K562 (cell line): Measurements from ENCODE around the gene CYB5B. TPM values are rescaled to one million over a fixed set of nuclear protein-coding genes. Genes with fewer than 3 reads are reported as not detected.
A peak's percentile ranks its signal among the peaks of the same experiment; 100 is the strongest.

Experiments used
- ATAC-seq: fragments of 200-7000 bp; cut with Tn5 transposase; 3 replicates; pipeline ENCODE4 v1.9.1; 2020; ENCODE audit warnings: moderate library complexity
- BruUV-seq: library from RNA; stranded (reverse); fragments of 400-500 nt; replicated peaks from 2 replicates; lab custom pipeline; 2021; lab: Mats Ljungman, UMichigan
- CTCF ChIA-PET: fragments of 300-600 bp; formaldehyde crosslinking; extraction: SDS; loops from one replicate; lab custom pipeline; 2021; ENCODE audit warnings: low intra/inter-chr PET ratio; lab: Yijun Ruan, JAX
- POLR2A ChIA-PET: fragments of 300-600, 350-650 bp; sonication (Branson Sonifier 250); formaldehyde crosslinking; extraction: SDS; loops from one replicate; lab custom pipeline; 2021; ENCODE audit warnings: antibody characterized with exemption, inconsistent platforms; lab: Yijun Ruan, JAX
- DNase-seq, 4 experiments: peaks; one replicate each; pipeline versions ENCODE4 v3.0.0 to v3.0.0-alpha.2; 2011 to 2018; ENCODE audit warnings: low spot score in 3 of 4, mixed read lengths in 3 of 4; ENCODE audit errors: extremely low read depth in 1 of 4
- FAIRE-seq: peaks from 2 replicates; lab custom pipeline; 2011; peaks lifted over from hg19 to GRCh38; lab: Jason Lieb, UNC
- H2AFZ ChIP-seq: 2 replicates; pipeline ENCODE4 v1.6.0; 2011; ENCODE audit warnings: low read depth, low read length, control low read depth, inconsistent platforms
- H3K27ac ChIP-seq: fragments of 200-600 bp; 3 replicates; pipeline ENCODE4 v1.8.0; 2011; ENCODE audit warnings: low read depth, mild to moderate bottlenecking, control low read depth, inconsistent platforms, low read length, moderate library complexity, mixed read lengths; ENCODE audit errors: extremely low read depth
- H3K27me3 ChIP-seq, 2 experiments: fragments of 300-600 bp in 1 of 2; 2 replicates in 1 of 2; 3 replicates in 1 of 2; pipeline versions ENCODE4 v1.6.0 to v1.8.0; 2011; ENCODE audit warnings: inconsistent platforms in 2 of 2, low read length in 2 of 2, mild to moderate bottlenecking in 1 of 2, mixed read lengths in 1 of 2, moderate library complexity in 1 of 2; ENCODE audit not compliant: control insufficient read depth in 2 of 2, insufficient read depth in 2 of 2
- H3K36me3 ChIP-seq: fragments of 300-600 bp; 3 replicates; pipeline ENCODE4 v1.8.0; 2011; ENCODE audit warnings: mild to moderate bottlenecking, low read length, inconsistent platforms; ENCODE audit not compliant: control insufficient read depth, insufficient read depth
- H3K4me1 ChIP-seq, 2 experiments: fragments of 200-600 bp in 1 of 2; replicated peaks in 1 of 2; 2 replicates in 1 of 2; 3 replicates in 1 of 2; pipeline versions ENCODE4 v1.5.1 to v1.8.0; 2011; ENCODE audit warnings: inconsistent platforms in 2 of 2, low read length in 2 of 2, mild to moderate bottlenecking in 1 of 2, mixed read lengths in 1 of 2, moderate library complexity in 1 of 2; ENCODE audit not compliant: control insufficient read depth in 2 of 2, insufficient read depth in 2 of 2
- H3K4me2 ChIP-seq: 2 replicates; pipeline ENCODE4 v1.6.1; 2011; ENCODE audit warnings: low read length, control low read depth, inconsistent platforms, mixed read lengths; ENCODE audit not compliant: insufficient read depth
- H3K4me3 ChIP-seq: fragments of 200-600 bp; sonication (generic), shearing (Covaris generic); 2 replicates; pipeline ENCODE4 v1.5.1; 2016; ENCODE audit warnings: control low read depth, inconsistent platforms
- H3K79me2 ChIP-seq: fragments of 200-600 bp; 3 replicates; pipeline ENCODE4 v1.8.0; 2011; ENCODE audit warnings: low read length, inconsistent platforms; ENCODE audit not compliant: control insufficient read depth, insufficient read depth
- H3K9ac ChIP-seq, 2 experiments: 2 replicates each; pipeline versions ENCODE4 v1.6.0 to v1.6.1; 2011; ENCODE audit warnings: low read depth in 2 of 2, low read length in 2 of 2, control low read depth in 1 of 2, inconsistent platforms in 1 of 2, mild to moderate bottlenecking in 1 of 2, mixed read lengths in 1 of 2; ENCODE audit not compliant: insufficient read depth in 1 of 2
- H3K9me1 ChIP-seq: one replicate; pipeline ENCODE4 v1.6.0; 2011; ENCODE audit warnings: inconsistent platforms, mild to moderate bottlenecking, low read length, moderate library complexity; ENCODE audit not compliant: control insufficient read depth, insufficient read depth
- H3K9me3 ChIP-seq: replicated peaks from 2 replicates; pipeline ENCODE4 v1.5.1; 2011; ENCODE audit warnings: low read depth, low read length, inconsistent platforms; ENCODE audit not compliant: control insufficient read depth, insufficient read depth
- H4K20me1 ChIP-seq: replicated peaks from 2 replicates; pipeline ENCODE4 v1.6.1; 2011; ENCODE audit warnings: low read length, inconsistent platforms, mixed read lengths; ENCODE audit not compliant: control insufficient read depth, insufficient read depth
- AFF4 ChIP-seq: sonication (generic); formaldehyde crosslinking; IDR thresholded peaks from 2 replicates; pipeline ENCODE4 v1.8.0; 2023; ENCODE audit warnings: mild to moderate bottlenecking, missing genetic modification reagents
- CBX3 ChIP-seq, 2 experiments: IDR thresholded peaks; 1 replicate in 1 of 2; 2 replicates in 1 of 2; pipeline ENCODE4 v1.6.1; 2012; ENCODE audit warnings: inconsistent platforms in 2 of 2, low read length in 2 of 2, borderline replicate concordance in 1 of 2, control low read depth in 1 of 2
- KDM5B ChIP-seq: fragments of 200-600 bp; sonication (generic); IDR thresholded peaks from 2 replicates; pipeline ENCODE4 v1.6.1; 2012; ENCODE audit warnings: low read depth, mild to moderate bottlenecking, moderate library complexity, low read length, control low read depth, inconsistent platforms; ENCODE audit not compliant: insufficient replicate concordance
- PHF21A ChIP-seq: fragments of 450-650 bp; IDR thresholded peaks from 2 replicates; pipeline ENCODE4 v1.6.1; 2017; ENCODE audit warnings: low read depth, borderline replicate concordance
- PHF8 ChIP-seq: fragments of 200-600 bp; sonication (generic); IDR thresholded peaks from 2 replicates; pipeline ENCODE4 v1.6.1; 2012; ENCODE audit warnings: mixed run types, mild to moderate bottlenecking, inconsistent platforms, low read length, moderate library complexity, borderline replicate concordance
- ZNF316 ChIP-seq: fragments of 450-650 bp; IDR thresholded peaks from 2 replicates; pipeline ENCODE4 v1.6.1; 2016
- WGBS: fragments of 100-300 bp; shearing (Covaris generic); methylation state at CpG from one replicate; pipeline ENCODE4 v1.1.6; 2016; ENCODE audit warnings: low coverage, mixed read lengths; ENCODE audit not compliant: insufficient coverage; ENCODE audit errors: missing lambda C conversion rate; 5-methylcytosine and 5-hydroxymethylcytosine counted together
- in situ Hi-C: fragments of 300-500 bp; cut with MboI; formaldehyde crosslinking; loops from 4 replicates; pipeline ENCODE4 v1.15.0; 2018; ENCODE audit warnings: inconsistent platforms, mixed read lengths
- intact Hi-C: fragments of 100-400 bp; cut with micrococcal nuclease; formaldehyde crosslinking; loops from 2 replicates; pipeline ENCODE4 v1.14.2; 2022
- polyA plus RNA-seq, 8 experiments: library from polyadenylated mRNA; depleted of rRNA in 4 of 8; stranded (reverse) in 5 of 8; unstranded in 3 of 8; fragments of >200 nt; fragmentation: Nextera tagmentation in 2 of 8; fragmentation: Illumina TruSeq in 1 of 8; extraction: Ambion mirVana in 2 of 8; extraction: Trizol in 1 of 8; gene quantifications; 2 replicates each; pipeline versions ENCODE4 v1.2.1 to v1.2.3, GENCODE V29; 2011 to 2014; ENCODE audit warnings: inconsistent platforms in 1 of 8, missing spikeins in 1 of 8
- total RNA-seq, 7 experiments: library from RNA; depleted of rRNA in 6 of 7; stranded (reverse); fragments of >200 nt in 6 of 7; fragmentation: Illumina TruSeq in 2 of 7; extraction: Trizol in 2 of 7; gene quantifications; 2 replicates each; pipeline versions ENCODE4 v1.2.1 to v1.2.3, GENCODE V29; 2011 to 2021; ENCODE audit warnings: low replicate concordance in 1 of 7

The CYB5B gene
- total and polyA plus RNA-seq, 9 of the 15 experiments (the other 6 are each of a cell fraction or from before 2014, with no cell fraction given), result 29.9 to 274 (median 136) TPM

- intact Hi-C loops, result loop anchor here (1.0 to 10.0 kb wide), 4 partner anchors 68 to 358 kb away; partner anchors contain the start of genes NFAT5 and NOB1
- ChIA-PET CTCF (interaction anchor here (0.6 to 2.3 kb wide), 4 partner anchors 314 to 534 kb away, joined by 3 to 8 read pairs (median 5); partner anchors contain the start of gene NOB1), POLR2A (interaction anchor here (0.8 to 1.7 kb wide), 5 partner anchors 9 to 29 kb away, joined by 3 to 7 read pairs (median 3); partner anchors contain the start of gene TERF2)
- Histone ChIP-seq H3K4me3 (no peak overlapping the region), H4K20me1 (no peaks in the 10 kb centered on the region), H3K36me3 (no peaks in the 10 kb centered on the region), H3K4me2 (peak overlapping the region; percentile 37; the same call in 1 of the 2 replicates), H3K9me3 (no peaks in the 10 kb centered on the region), H3K4me1 (peaks cover 0 to 7% of the 10 kb centered on the region in 2 experiments; a peak in 4 of 5 replicates), H2AFZ (peak overlapping the region; percentile 90), H3K9ac (peak overlapping the region in 1 of 2 experiments; percentile 39; a peak in 1 of 4 replicates), H3K27me3 (no peaks in the 10 kb centered on the region), H3K79me2 (no peaks in the 10 kb centered on the region), H3K27ac (peak overlapping the region; percentile 42), H3K9me1 (no peaks in the 10 kb centered on the region)
- 36% methylated on average over 13 of the region's 13 CpGs for WGBS
- BruUV-seq, result no TSS peak
- DNase-seq (peak; percentile 65 to 89 (median 66)), FAIRE-seq (peak; percentile 93), ATAC-seq (peak; percentile 76)
- in situ Hi-C loops, result no loop called here
- 0 out of 2 replicates have a peak, but pooled peaks have one; percentile 26 for TF ChIP-seq PHF21A
- TF ChIP-seq ZNF316, result peak; percentile 99
- no peak for TF ChIP-seq AFF4
- no peak for TF ChIP-seq KDM5B
- TF ChIP-seq CBX3 (IDR thresholded peaks at IDR 0.05; ENCODE audit: borderline replicate concordance in 1 of 2, low read length in 2 of 2), result no peak
- no peak for TF ChIP-seq PHF8
Measured at GRCh38 chr16:69396187-69397061, 28.0 kb upstream of the CYB5B start.
